WTC11 (cell line): ENCODE measurements around the gene EIF2B4. TPM values are rescaled to one million over a fixed set of nuclear protein-coding genes. Genes with fewer than 3 reads are reported as not detected.

Source experiments
- ATAC-seq: fragments of 200-7000 bp; cut with Tn5 transposase; 2 replicates; pipeline ENCODE4 v1.10.0; 2021; ENCODE audit warnings: mild to moderate bottlenecking, moderate library complexity
- CTCF ChIA-PET: fragments of 300-600 bp; sonication (Branson Sonifier 250); formaldehyde crosslinking; loops from one replicate; lab custom pipeline; 2021; ENCODE audit warnings: antibody characterized with exemption; lab: Charles Lee
- POLR2A ChIA-PET: fragments of 350-600 bp; sonication (Branson Sonifier 250); formaldehyde crosslinking; loops from one replicate; lab custom pipeline; 2021; ENCODE audit warnings: antibody characterized with exemption; lab: Charles Lee
- DNase-seq: peaks from one replicate; pipeline ENCODE4 v3.0.0; 2021; ENCODE audit warnings: low spot score
- H3K27ac Mint-ChIP-seq: 2 replicates; pipeline ENCODE4 v1.8.0; 2021; ENCODE audit warnings: mixed read lengths
- H3K27me3 Mint-ChIP-seq: 2 replicates; pipeline ENCODE4 v1.8.0; 2021; ENCODE audit warnings: low read depth, mild to moderate bottlenecking, moderate library complexity, mixed read lengths
- H3K36me3 Mint-ChIP-seq: 2 replicates; pipeline ENCODE4 v1.8.0; 2021; ENCODE audit warnings: mixed read lengths
- H3K4me1 Mint-ChIP-seq: 2 replicates; pipeline ENCODE4 v1.8.0; 2022; ENCODE audit warnings: mixed read lengths
- H3K4me3 Mint-ChIP-seq: 2 replicates; pipeline ENCODE4 v1.8.0; 2021; ENCODE audit warnings: mild to moderate bottlenecking, moderate library complexity, mixed read lengths
- H3K9me3 Mint-ChIP-seq: 2 replicates; pipeline ENCODE4 v1.8.0; 2021; ENCODE audit warnings: mixed read lengths
- AR ChIP-seq: fragments of 250-450 bp; sonication (Bioruptor Pico); IDR thresholded peaks from 2 replicates; pipeline ENCODE4 v1.9.0; 2021; ENCODE audit warnings: mild to moderate bottlenecking
- ATF6 ChIP-seq: sonication (generic); formaldehyde crosslinking; IDR thresholded peaks from 2 replicates; pipeline ENCODE4 v1.8.1; 2023; ENCODE audit warnings: mild to moderate bottlenecking, missing genetic modification reagents
- CREM ChIP-seq: sonication (generic); formaldehyde crosslinking; IDR thresholded peaks from 2 replicates; pipeline ENCODE4 v1.8.1; 2022; ENCODE audit warnings: mild to moderate bottlenecking, missing genetic modification reagents, moderate library complexity
- E2F1 ChIP-seq: sonication (generic); formaldehyde crosslinking; IDR thresholded peaks from 2 replicates; pipeline ENCODE4 v1.8.0; 2022; ENCODE audit warnings: mild to moderate bottlenecking, missing genetic modification reagents
- IRF1 ChIP-seq: sonication (generic); formaldehyde crosslinking; IDR thresholded peaks from 2 replicates; pipeline ENCODE4 v1.8.0; 2023; ENCODE audit warnings: missing genetic modification reagents
- MLX ChIP-seq: sonication (generic); formaldehyde crosslinking; IDR thresholded peaks from 2 replicates; pipeline ENCODE4 v1.8.1; 2023; ENCODE audit warnings: mild to moderate bottlenecking, missing genetic modification reagents, moderate library complexity
- PRRX2 ChIP-seq: fragments of 250-450 bp; sonication (Bioruptor Pico); IDR thresholded peaks from 2 replicates; pipeline ENCODE4 v1.8.0; 2021; ENCODE audit warnings: mild to moderate bottlenecking
- SOX15 ChIP-seq: fragments of 250-450 bp; sonication (Bioruptor Pico); IDR thresholded peaks from 2 replicates; pipeline ENCODE4 v1.9.0; 2021; ENCODE audit warnings: mild to moderate bottlenecking
- ZBTB43 ChIP-seq: sonication (generic); formaldehyde crosslinking; IDR thresholded peaks from 2 replicates; pipeline ENCODE4 v1.8.1; 2023; ENCODE audit warnings: mild to moderate bottlenecking, missing genetic modification reagents
- ZNF281 ChIP-seq: sonication (generic); formaldehyde crosslinking; IDR thresholded peaks from 2 replicates; pipeline ENCODE4 v1.8.0; 2023; ENCODE audit warnings: mild to moderate bottlenecking, missing genetic modification reagents
- total RNA-seq: library from RNA; stranded (reverse); gene quantifications from 3 replicates; pipeline ENCODE4 v1.2.3, GENCODE V29; 2021

The EIF2B4 gene
- total RNA-seq, 1 experiment from 2014 or later, result 49.1 TPM

- TF ChIP-seq MLX (CRISPR knock-in tag) (peak; percentile 88), ZBTB43 (peak; percentile 20; the same call in 1 of the 2 replicates), AR (CRISPR knock-in tag) (no peak), E2F1 (CRISPR knock-in tag) (no peak), ZNF281 (CRISPR knock-in tag) (peak; percentile 49; the same call in 1 of the 2 replicates), PRRX2 (CRISPR knock-in tag) (no peak), CREM (CRISPR knock-in tag) (peak; percentile 76)
Observed at GRCh38 chr2:27409321-27410073, 39.4 kb upstream of the EIF2B4 start, which contains the start of gene PPM1G (continued).

- Mint-ChIP-seq H3K4me1 (peaks cover 18% of the 10 kb centered on the region), H3K9me3 (peaks cover 8% of the 10 kb centered on the region), H3K4me3 (peak overlapping the region; percentile 84), H3K36me3 (peaks cover 13% of the 10 kb centered on the region), H3K27ac (peak overlapping the region; percentile 97), H3K27me3 (peaks cover 13% of the 10 kb centered on the region)
- ChIA-PET CTCF (interaction anchor here (1.0 to 3.9 kb wide), 8 partner anchors 8 to 275 kb away, joined by 3 to 52 read pairs (median 4); partner anchors contain the start of genes NRBP1 and ZNF513), POLR2A (interaction anchor here (0.7 to 2.5 kb wide), 4 partner anchors 20 to 390 kb away, joined by 3 to 28 read pairs (median 3); partner anchors contain the start of genes CCDC121, GPN1, NRBP1 and ZNF513)
- peak; percentile 34 for ATAC-seq
- DNase-seq, result no peak
- TF ChIP-seq SOX15 (CRISPR knock-in tag) (no peak), ATF6 (CRISPR knock-in tag) (no peak), IRF1 (CRISPR knock-in tag) (no peak)
Observed at GRCh38 chr2:27408601-27409320, 38.6 kb upstream of the EIF2B4 start.
